Lung (tissue), 12 donors: ENCODE results near the gene ECM2. TPM values are rescaled to one million over a fixed set of nuclear protein-coding genes. Genes with fewer than 3 reads are reported as not detected.

Experiments used
- ATAC-seq: fragments of 200-7000 bp; cut with Tn5 transposase; one replicate; pipeline ENCODE4 v1.9.1; 2020; ENCODE audit warnings: moderate number of reproducible peaks; ENCODE audit not compliant: insufficient read depth, low FRiP score
- DNase-seq, 3 donors: peaks; one replicate each; pipeline ENCODE4 v3.0.0-alpha.2; 2013 to 2017
- H3K27ac ChIP-seq, 2 donors: one replicate each; pipeline ENCODE4 v1.5.1; 2013; ENCODE audit warnings: mild to moderate bottlenecking in 2 of 2, moderate library complexity in 2 of 2, control low read depth in 1 of 2, inconsistent platforms in 1 of 2, low read depth in 1 of 2, low read length in 1 of 2
- H3K27me3 ChIP-seq, 3 donors: one replicate each; pipeline ENCODE4 v1.5.1; 2013; ENCODE audit warnings: low read length in 2 of 3; ENCODE audit not compliant: control insufficient read depth in 3 of 3, insufficient read depth in 3 of 3
- H3K36me3 ChIP-seq, 4 donors: one replicate each; pipeline ENCODE4 v1.5.1; 2013; ENCODE audit warnings: low read length in 4 of 4, mild to moderate bottlenecking in 1 of 4, moderate library complexity in 1 of 4; ENCODE audit not compliant: control insufficient read depth in 4 of 4, insufficient read depth in 4 of 4
- H3K4me1 ChIP-seq, 5 donors: one replicate each; pipeline ENCODE4 v1.5.1; 2013; ENCODE audit warnings: low read length in 5 of 5, mild to moderate bottlenecking in 2 of 5, moderate library complexity in 1 of 5; ENCODE audit not compliant: control insufficient read depth in 5 of 5, insufficient read depth in 5 of 5
- H3K4me3 ChIP-seq: one replicate; pipeline ENCODE4 v1.5.1; 2013; ENCODE audit warnings: mild to moderate bottlenecking, control low read depth, moderate library complexity
- H3K9ac ChIP-seq, 2 donors: one replicate each; pipeline ENCODE4 v1.5.1; 2013; ENCODE audit warnings: low read length in 2 of 2, control low read depth in 1 of 2; ENCODE audit not compliant: insufficient read depth in 1 of 2
- H3K9me3 ChIP-seq, 4 donors: one replicate each; pipeline ENCODE4 v1.5.1; 2013; ENCODE audit warnings: low read length in 3 of 4, mild to moderate bottlenecking in 1 of 4, moderate library complexity in 1 of 4; ENCODE audit not compliant: control insufficient read depth in 4 of 4, insufficient read depth in 3 of 4
- CTCF ChIP-seq: IDR thresholded peaks from 2 replicates; pipeline ENCODE4 v1.5.1; 2012; ENCODE audit warnings: mild to moderate bottlenecking; ENCODE audit errors: control extremely low read depth, extremely low read depth
- WGBS, 2 donors: extraction: QIAGEN DNeasy Blood & Tissue Kit; methylation state at CpG; one replicate each; pipeline ENCODE4 v1.1.7; 2013; 5-methylcytosine and 5-hydroxymethylcytosine counted together
- polyA plus RNA-seq, 2 donors: library from polyadenylated mRNA; stranded (reverse); fragments of 200-250 nt; gene quantifications; one replicate each; pipeline ENCODE4 v1.2.1, GENCODE V29; 2013
- total RNA-seq, 2 donors: library from RNA; depleted of rRNA in 1 of 2; stranded (reverse); fragments of >200 nt in 1 of 2; gene quantifications; one replicate each; pipeline ENCODE4 v1.2.1, GENCODE V29; 2014 to 2021
- donor health status: control.
- donor health status: control.
- donor health status: Bipolar disorder and iron deficiency.
- donor health status: healthy.
- donor health status: DM: yes; HTN: yes; CAD: no.

ECM2 gene
- total and polyA plus RNA-seq, 4 donors, result 0.92 to 63.1 (median 2.4) TPM

GRCh38 chr9:92474587-92474986, 61.2 kb downstream of the ECM2 start:
- H3K27ac ChIP-seq, result no peak overlapping the region
- H3K4me3 ChIP-seq, result no peak overlapping the region
- peaks cover 0 to 3% (median 0%) of the 10 kb centered on the region in 5 donors for H3K4me1 ChIP-seq
- 91 to 96% methylated on average over 3 of the region's 3 CpGs for WGBS, 2 donors
- no peaks in the 10 kb centered on the region for H3K9me3 ChIP-seq
- no peak for ATAC-seq
- H3K36me3 ChIP-seq, result no peaks in the 10 kb centered on the region
- no peaks in the 10 kb centered on the region for H3K27me3 ChIP-seq
- no peak overlapping the region for H3K9ac ChIP-seq
- peak in 2 of 3 donors; percentile 26 to 51 for DNase-seq
- no peak for TF ChIP-seq CTCF

- H3K9ac ChIP-seq, result no peak overlapping the region
- H3K4me3 ChIP-seq, result no peak overlapping the region
- no peak for TF ChIP-seq CTCF
- DNase-seq, result no peak
- H3K27ac ChIP-seq, result no peak overlapping the region
- no peaks in the 10 kb centered on the region for H3K27me3 ChIP-seq
- H3K4me1 ChIP-seq, result peaks cover 0 to 4% (median 0%) of the 10 kb centered on the region in 5 donors
- WGBS, 2 donors, result 95 to 99% methylated on average over 2 of the region's 2 CpGs
- no peaks in the 10 kb centered on the region for H3K9me3 ChIP-seq
- no peaks in the 10 kb centered on the region for H3K36me3 ChIP-seq
- ATAC-seq, result no peak
These were observed 67.6 kb downstream of the ECM2 start for GRCh38 chr9:92468206-92468605.

GRCh38 chr9:92467511-92467910, 68.3 kb downstream of the ECM2 start:
- Histone ChIP-seq H3K9me3 (no peaks in the 10 kb centered on the region), H3K36me3 (no peaks in the 10 kb centered on the region), H3K27me3 (no peaks in the 10 kb centered on the region), H3K4me3 (no peak overlapping the region), H3K27ac (no peak overlapping the region), H3K9ac (no peak overlapping the region), H3K4me1 (peaks cover 0 to 4% (median 0%) of the 10 kb centered on the region in 5 donors)
- TF ChIP-seq CTCF, result no peak
- DNase-seq, result no peak
- 95% methylated on average over 2 of the region's 2 CpGs for WGBS, 2 donors
- ATAC-seq, result no peak

- DNase-seq, result no peak
- H3K27me3 ChIP-seq, result no peaks in the 10 kb centered on the region
- no peak for ATAC-seq
- no peak for TF ChIP-seq CTCF
- WGBS, 2 donors, result 88 to 92% methylated on average over 1 of the region's 1 CpG
- no peaks in the 10 kb centered on the region for H3K9me3 ChIP-seq
- H3K9ac ChIP-seq, result no peak overlapping the region
- H3K4me1 ChIP-seq, result peaks cover 0 to 4% (median 0%) of the 10 kb centered on the region in 5 donors
- H3K4me3 ChIP-seq, result no peak overlapping the region
- H3K36me3 ChIP-seq, result no peaks in the 10 kb centered on the region
- H3K27ac ChIP-seq, result no peak overlapping the region
These were observed 68.7 kb downstream of the ECM2 start for GRCh38 chr9:92467041-92467440.
